Tibial nerve (tissue), 4 donors: ENCODE data around the gene PTHLH. TPM values are rescaled to one million over a fixed set of nuclear protein-coding genes. Genes with fewer than 3 reads are reported as not detected.

Source experiments
- DNase-seq, 2 donors: peaks; one replicate each; pipeline ENCODE4 v3.0.0-alpha.2; 2019; ENCODE audit warnings: low spot score in 2 of 2
- H3K27ac ChIP-seq, 4 donors: fragments of 200-600 bp; sonication (generic) in 3 of 4; one replicate each; pipeline ENCODE4 v1.5.1; 2017 to 2019; ENCODE audit warnings: mild to moderate bottlenecking in 1 of 4
- H3K27me3 ChIP-seq, 2 donors: fragments of 200-600 bp; sonication (generic) in 1 of 2; one replicate each; pipeline versions ENCODE4 v1.5.1 to v1.6.0; 2017 to 2019
- H3K36me3 ChIP-seq, 3 donors: fragments of 200-600 bp; sonication (generic); one replicate each; pipeline ENCODE4 v1.5.1; 2018 to 2019
- H3K4me1 ChIP-seq, 4 donors: fragments of 200-600 bp; sonication (generic) in 3 of 4; one replicate each; pipeline ENCODE4 v1.5.1; 2017 to 2019
- H3K4me3 ChIP-seq, 4 donors: fragments of 200-600 bp; sonication (generic) in 3 of 4; one replicate each; pipeline ENCODE4 v1.5.1; 2017 to 2019; ENCODE audit warnings: mild to moderate bottlenecking in 1 of 4, moderate library complexity in 1 of 4
- H3K9me3 ChIP-seq, 4 donors: fragments of 200-600 bp; sonication (generic) in 3 of 4; one replicate each; pipeline ENCODE4 v1.5.1; 2017 to 2019
- CTCF ChIP-seq, 5 experiments: fragments of 200-600 bp in 3 of 5; fragments of 450-650 bp in 2 of 5; sonication (generic) in 3 of 5; IDR thresholded peaks; one replicate each; pipeline ENCODE4 v1.5.1; 2016 to 2019; ENCODE audit warnings: antibody characterized with exemption in 5 of 5, mild to moderate bottlenecking in 3 of 5, moderate library complexity in 2 of 5
- EP300 ChIP-seq, 2 donors: sonication (generic); formaldehyde crosslinking; IDR thresholded peaks; one replicate each; pipeline ENCODE4 v1.6.1; 2017; ENCODE audit warnings: antibody characterized with exemption in 2 of 2, mild to moderate bottlenecking in 1 of 2
- POLR2A ChIP-seq, 2 donors: fragments of 450-650 bp; IDR thresholded peaks; one replicate each; pipeline ENCODE4 v1.6.1; 2017; ENCODE audit warnings: antibody characterized with exemption in 2 of 2, mild to moderate bottlenecking in 2 of 2, moderate library complexity in 2 of 2
- WGBS, 2 donors: methylation state at CpG; one replicate each; pipeline ENCODE4 v1.1.5; 2018; 5-methylcytosine and 5-hydroxymethylcytosine counted together
- total RNA-seq, 4 donors: library from RNA; depleted of rRNA; stranded (reverse); fragments of >200 nt; gene quantifications; one replicate each; pipeline ENCODE4 v1.1.0, GENCODE V29; 2016

The PTHLH gene
- total RNA-seq, 4 donors from 2014 or later, result 4.3 to 6.9 (median 6.8) TPM; not detected in 1

GRCh38 chr12:27998658-27999057, 26.1 kb upstream of the PTHLH start:
- TF ChIP-seq EP300 (IDR thresholded peaks at IDR 0.05) (no peak), POLR2A (IDR thresholded peaks at IDR 0.05) (no peak), CTCF (IDR thresholded peaks at IDR 0.05) (no peak)
- DNase-seq, result no peak
- no peaks in the 10 kb centered on the region for H3K9me3 ChIP-seq
- no peaks in the 10 kb centered on the region for H3K36me3 ChIP-seq
- H3K27ac ChIP-seq, result no peak overlapping the region
- H3K4me1 ChIP-seq, result no peaks in the 10 kb centered on the region
- no peak overlapping the region for H3K4me3 ChIP-seq
- H3K27me3 ChIP-seq, result no peaks in the 10 kb centered on the region

GRCh38 chr12:27998170-27998569, 25.6 kb upstream of the PTHLH start:
- Histone ChIP-seq H3K27me3 (no peaks in the 10 kb centered on the region), H3K36me3 (no peaks in the 10 kb centered on the region)

GRCh38 chr12:27996761-27997160, 24.2 kb upstream of the PTHLH start:
- DNase-seq, result no peak
- Histone ChIP-seq H3K9me3 (no peaks in the 10 kb centered on the region), H3K27ac (no peak overlapping the region), H3K4me3 (no peak overlapping the region), H3K4me1 (no peaks in the 10 kb centered on the region), H3K36me3 (no peaks in the 10 kb centered on the region), H3K27me3 (no peaks in the 10 kb centered on the region)
- WGBS, 2 donors, result 90 to 93% methylated on average over 3 of the region's 3 CpGs
- TF ChIP-seq EP300 (IDR thresholded peaks at IDR 0.05) (no peak), CTCF (IDR thresholded peaks at IDR 0.05) (no peak), POLR2A (IDR thresholded peaks at IDR 0.05) (no peak)

More at GRCh38 chr12:27998170-27998569, 25.6 kb upstream of the PTHLH start:
- Histone ChIP-seq H3K27ac (no peak overlapping the region), H3K9me3 (no peaks in the 10 kb centered on the region), H3K4me3 (no peak overlapping the region), H3K4me1 (no peaks in the 10 kb centered on the region)
- 80 to 84% methylated on average over 2 of the region's 2 CpGs for WGBS, 2 donors
- TF ChIP-seq EP300 (IDR thresholded peaks at IDR 0.05) (no peak), CTCF (IDR thresholded peaks at IDR 0.05) (no peak), POLR2A (IDR thresholded peaks at IDR 0.05) (no peak)
- DNase-seq, result no peak

GRCh38 chr12:27995406-27995805, 22.9 kb upstream of the PTHLH start:
- Histone ChIP-seq H3K4me3 (no peak overlapping the region), H3K36me3 (no peaks in the 10 kb centered on the region), H3K27ac (no peak overlapping the region), H3K9me3 (peaks cover 0 to 8% (median 0%) of the 10 kb centered on the region in 4 donors), H3K4me1 (no peaks in the 10 kb centered on the region), H3K27me3 (no peaks in the 10 kb centered on the region)
- TF ChIP-seq CTCF (IDR thresholded peaks at IDR 0.05), result no peak
- TF ChIP-seq POLR2A (IDR thresholded peaks at IDR 0.05), result no peak
- no peak for TF ChIP-seq EP300 (IDR thresholded peaks at IDR 0.05)
- 97 to 100% methylated on average over 1 of the region's 1 CpG for WGBS, 2 donors
- DNase-seq, result no peak

GRCh38 chr12:27988594-27989233, 16.2 kb upstream of the PTHLH start:
- Histone ChIP-seq H3K27me3 (no peaks in the 10 kb centered on the region), H3K9me3 (peaks cover 0 to 8% (median 0%) of the 10 kb centered on the region in 4 donors), H3K4me1 (no peaks in the 10 kb centered on the region), H3K27ac (no peak overlapping the region), H3K4me3 (no peak overlapping the region), H3K36me3 (no peaks in the 10 kb centered on the region)
- DNase-seq, result no peak
- WGBS, 2 donors, result 88 to 90% methylated on average over 2 of the region's 2 CpGs
- TF ChIP-seq POLR2A (IDR thresholded peaks at IDR 0.05) (no peak), EP300 (IDR thresholded peaks at IDR 0.05) (no peak), CTCF (IDR thresholded peaks at IDR 0.05) (no peak)
